HL-60/S4 treated with phorbol 12-myristate 13-acetate at 8.2 ng/mL for 4 days and 3 days (cell line): ENCODE measurements around the gene PTPRG.

Experiments used
- in situ Hi-C: fragments of 300-500 bp; cut with MboI; formaldehyde crosslinking; loops from 2 replicates; pipeline ENCODE4 v1.15.0; 2022; ENCODE audit warnings: low sequenced_read_pairs

Gene PTPRG

DNA sequence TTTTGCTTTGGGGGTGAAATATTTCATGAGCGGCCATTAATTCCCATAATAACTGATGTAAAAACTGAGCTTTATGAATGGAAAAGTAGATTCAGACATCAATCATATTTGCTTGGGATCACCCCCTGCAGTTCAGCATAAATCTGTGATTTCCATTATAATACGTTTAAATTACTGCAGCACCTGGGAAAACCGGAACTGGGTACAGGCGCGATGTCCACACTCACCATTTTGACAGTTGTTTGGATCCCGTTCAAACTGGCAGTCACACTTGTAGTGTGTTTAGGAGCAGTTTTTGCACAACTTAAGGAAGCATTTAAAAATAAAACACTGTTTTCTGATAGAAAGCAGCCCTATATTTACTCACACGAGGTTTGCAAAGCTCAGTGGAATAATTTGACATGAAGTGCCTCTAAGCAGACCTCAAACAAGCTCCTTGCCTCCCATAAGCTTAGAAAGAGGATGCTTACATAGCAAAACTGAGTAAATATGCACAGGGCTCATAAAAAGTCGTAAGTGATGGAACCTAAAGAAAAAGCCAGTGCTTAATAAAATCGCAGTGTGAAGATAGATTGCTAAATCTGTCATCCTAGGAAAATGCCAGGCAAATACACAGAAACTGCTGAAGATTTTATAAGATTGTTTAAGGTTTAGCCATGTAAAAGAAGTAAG lies 377.6 kb downstream of the PTPRG start:
- in situ Hi-C loops, result no loop called here

DNA sequence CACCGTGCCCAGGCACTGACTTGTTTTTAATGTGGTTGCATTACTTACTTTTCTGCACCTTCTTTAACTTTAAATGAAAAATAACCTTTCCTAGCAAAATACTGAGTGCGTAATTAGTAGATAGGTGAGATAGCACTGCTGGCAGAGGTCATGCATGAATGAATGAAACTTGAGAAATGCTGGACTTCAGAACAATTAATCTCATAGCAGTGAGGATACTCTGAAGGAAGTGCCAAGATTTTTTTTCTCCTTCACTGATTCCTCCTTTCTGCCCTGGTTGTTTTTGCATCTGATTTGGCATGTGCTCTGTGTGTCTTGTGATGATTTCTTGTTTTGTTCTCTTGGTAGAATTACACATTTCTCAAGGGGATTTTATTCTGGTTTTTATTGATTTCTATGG lies 378.9 kb downstream of the PTPRG start:
- in situ Hi-C loops, result no loop called here

DNA sequence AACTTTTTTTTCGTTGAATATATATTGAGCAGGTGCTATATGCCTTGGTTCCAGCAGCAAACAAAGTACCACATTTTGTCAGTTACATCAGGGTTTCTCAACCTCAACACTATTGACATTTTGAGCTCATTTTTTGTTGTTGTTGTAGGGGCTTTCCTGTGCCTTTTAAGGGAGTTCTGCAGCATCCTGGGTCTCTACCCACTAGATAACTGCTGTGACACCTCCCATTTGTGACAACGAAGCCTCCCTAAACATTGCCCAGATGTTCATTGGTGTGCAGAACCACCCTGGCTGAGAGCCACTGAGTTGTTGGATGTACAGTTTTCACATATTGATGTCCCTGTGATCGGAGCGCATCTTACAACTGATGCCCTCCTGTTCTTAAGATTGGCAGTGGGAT lies 382.6 kb downstream of the PTPRG start:
- in situ Hi-C loops, result no loop called here

- in situ Hi-C loops, result no loop called here
Observed at GRCh38 chr3:61944726-61945125, 383.4 kb downstream of the PTPRG start.

DNA sequence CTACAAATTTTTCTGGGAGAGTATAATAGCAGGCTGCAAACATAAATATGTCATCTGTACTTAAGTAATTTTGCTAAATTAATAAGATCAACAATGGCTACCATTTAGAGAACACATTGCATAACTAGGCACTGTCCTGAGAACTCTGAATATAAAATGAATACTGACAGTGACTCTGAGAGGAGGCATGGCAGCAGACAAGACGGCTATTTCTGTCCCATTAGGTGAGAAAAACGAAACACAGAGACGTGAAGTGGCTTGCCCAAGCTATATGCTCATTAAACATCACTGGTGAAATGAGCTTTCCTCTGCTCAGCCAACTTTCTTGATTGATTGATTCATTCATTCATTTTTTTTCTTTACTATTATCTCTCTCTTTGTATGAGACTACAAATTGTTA lies 384.3 kb downstream of the PTPRG start:
- in situ Hi-C loops, result no loop called here

GRCh38 chr3:61946570-61947324 lies 385.4 kb downstream of the PTPRG start:
- in situ Hi-C loops, result no loop called here

GRCh38 chr3:61947456-61947855 lies 386.1 kb downstream of the PTPRG start:
- in situ Hi-C loops, result no loop called here

DNA sequence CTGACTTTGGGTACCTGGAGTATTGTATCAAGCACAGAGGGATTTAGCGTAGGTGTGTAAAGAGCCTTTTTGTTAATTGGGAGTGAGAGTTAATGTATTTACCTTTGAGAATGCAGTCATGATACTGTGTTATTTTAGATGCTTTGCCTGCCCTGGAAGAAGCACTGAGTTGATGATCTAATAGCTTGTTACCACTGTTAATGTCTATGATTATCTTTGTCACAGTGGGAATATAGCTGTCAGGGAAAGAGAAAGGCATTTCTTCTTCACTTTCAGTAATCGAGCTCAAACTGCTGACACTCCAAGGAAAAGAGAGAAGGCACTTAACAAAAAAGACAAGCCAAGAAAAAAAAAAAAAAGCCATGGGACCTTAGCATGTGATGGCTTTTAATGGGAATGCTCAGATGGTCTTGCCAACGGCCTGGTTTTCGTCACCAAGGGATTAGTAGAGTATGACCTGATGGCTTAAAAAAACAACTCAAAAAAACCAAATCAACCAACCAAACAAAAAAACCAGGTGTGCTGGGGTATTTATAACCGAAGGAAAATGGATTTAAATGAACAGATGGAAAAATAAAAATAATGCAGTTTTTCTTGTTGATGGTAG lies 387.4 kb downstream of the PTPRG start:
- in situ Hi-C loops, result no loop called here

- in situ Hi-C loops, result no loop called here
Observed at GRCh38 chr3:61954097-61954540, 392.7 kb downstream of the PTPRG start.

GRCh38 chr3:61955483-61955882 lies 394.1 kb downstream of the PTPRG start:
- in situ Hi-C loops, result no loop called here

- in situ Hi-C loops, result no loop called here
Observed at GRCh38 chr3:61956236-61956635, 394.9 kb downstream of the PTPRG start.

DNA sequence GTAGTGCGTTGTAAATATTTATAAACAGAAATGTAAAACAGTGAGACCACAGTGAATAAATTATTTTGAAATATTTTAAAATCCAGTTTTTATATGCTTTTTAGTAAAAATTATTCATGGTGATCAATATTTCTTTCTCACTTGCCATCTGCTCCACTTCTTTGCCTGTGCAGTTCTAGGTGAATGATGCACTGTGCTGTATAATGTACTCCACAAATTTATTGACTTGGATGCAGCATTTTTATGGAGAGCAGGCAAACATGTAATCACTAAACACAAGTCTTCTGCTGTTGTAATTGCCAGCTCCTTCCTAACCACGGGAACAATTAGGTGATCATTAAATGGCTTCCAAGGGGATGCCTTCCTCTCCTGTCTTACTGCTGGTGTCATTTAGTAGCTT lies 395.9 kb downstream of the PTPRG start:
- in situ Hi-C loops, result no loop called here

GRCh38 chr3:61960976-61961375 lies 399.6 kb downstream of the PTPRG start:
- in situ Hi-C loops, result no loop called here

- in situ Hi-C loops, result no loop called here
Observed at GRCh38 chr3:61961900-61962299, 400.5 kb downstream of the PTPRG start.

GRCh38 chr3:61964566-61964965 lies 403.2 kb downstream of the PTPRG start:
- in situ Hi-C loops, result no loop called here

- in situ Hi-C loops, result no loop called here
Observed at GRCh38 chr3:61965770-61966131, 404.4 kb downstream of the PTPRG start.

- in situ Hi-C loops, result no loop called here
Observed at GRCh38 chr3:61966200-61966599, 404.8 kb downstream of the PTPRG start.

- in situ Hi-C loops, result no loop called here
Observed at GRCh38 chr3:61967019-61967418, 405.6 kb downstream of the PTPRG start.

- in situ Hi-C loops, result no loop called here
Observed at GRCh38 chr3:61967937-61968336, 406.6 kb downstream of the PTPRG start.

DNA sequence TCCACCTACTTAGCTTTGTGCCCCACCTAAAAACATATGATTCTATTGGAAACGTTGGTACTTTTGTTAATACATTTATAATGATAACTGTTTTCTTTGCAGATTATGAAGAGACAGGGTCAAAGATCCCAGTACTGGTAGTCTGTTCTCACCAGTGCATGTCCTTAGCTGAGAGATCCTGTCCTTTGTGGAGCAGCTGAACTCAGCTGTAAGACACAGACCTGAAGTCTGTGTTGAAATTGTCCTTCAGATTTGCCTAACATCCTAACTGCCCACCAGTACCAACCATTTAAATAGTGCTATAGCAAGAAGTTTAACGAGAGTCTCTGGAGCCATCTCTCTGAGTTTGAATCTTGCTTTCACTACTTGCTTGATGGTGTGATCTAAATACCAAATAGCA lies 413.3 kb downstream of the PTPRG start:
- in situ Hi-C loops, result no loop called here

DNA sequence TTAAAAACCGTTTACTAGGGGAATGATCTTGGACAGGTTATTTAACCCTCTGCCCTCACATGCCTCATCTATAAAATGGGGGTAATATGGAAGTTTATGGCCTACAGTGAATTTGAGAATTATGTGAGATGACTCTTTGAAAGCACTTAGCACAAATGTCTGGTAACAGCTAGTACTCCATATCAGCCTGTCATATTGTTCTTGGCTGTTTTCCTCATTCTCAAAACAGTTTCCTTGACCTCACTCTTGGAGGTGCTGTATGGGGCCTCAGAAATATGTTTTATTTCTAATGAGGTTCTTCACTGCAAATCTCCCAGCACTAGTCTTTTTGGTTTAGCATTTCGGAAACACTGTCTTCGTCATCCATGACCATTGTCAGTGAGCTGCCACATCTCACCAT lies 413.8 kb downstream of the PTPRG start:
- in situ Hi-C loops, result no loop called here

- in situ Hi-C loops, result no loop called here
Observed at GRCh38 chr3:61975936-61976335, 414.6 kb downstream of the PTPRG start.
